GM20000 (cell line): ENCODE data around the gene GPR31.

Experiments used
- DNase-seq: peaks from one replicate; pipeline ENCODE4 v3.0.0; 2012; ENCODE audit warnings: low spot score
- CTCF ChIP-seq: IDR thresholded peaks from 2 replicates; pipeline ENCODE4 v1.5.1; 2012; ENCODE audit warnings: mild to moderate bottlenecking, control low read depth; ENCODE audit errors: extremely low read depth, missing control alignments

The GPR31 gene

GRCh38 chr6:167106406-167106805 lies 51.4 kb downstream of the GPR31 start:
- TF ChIP-seq CTCF = no peak
- DNase-seq = no peak
